GM19043 (cell line): ENCODE data around the gene SMIM3.
A peak's percentile ranks its signal among the peaks of the same experiment; 100 is the strongest.
"Not testable (repeated sequence)": the region's sequence is repeated elsewhere in the genome, so short reads cannot be mapped to it uniquely, and the experiment has no call there.

Source experiments
- ATAC-seq: cut with Tn5 transposase; IDR thresholded peaks from one replicate; pipeline ENCODE4 v1.9.1; 2021; ENCODE audit warnings: low read depth; ENCODE audit not compliant: unreplicated experiment

SMIM3 gene

DNA sequence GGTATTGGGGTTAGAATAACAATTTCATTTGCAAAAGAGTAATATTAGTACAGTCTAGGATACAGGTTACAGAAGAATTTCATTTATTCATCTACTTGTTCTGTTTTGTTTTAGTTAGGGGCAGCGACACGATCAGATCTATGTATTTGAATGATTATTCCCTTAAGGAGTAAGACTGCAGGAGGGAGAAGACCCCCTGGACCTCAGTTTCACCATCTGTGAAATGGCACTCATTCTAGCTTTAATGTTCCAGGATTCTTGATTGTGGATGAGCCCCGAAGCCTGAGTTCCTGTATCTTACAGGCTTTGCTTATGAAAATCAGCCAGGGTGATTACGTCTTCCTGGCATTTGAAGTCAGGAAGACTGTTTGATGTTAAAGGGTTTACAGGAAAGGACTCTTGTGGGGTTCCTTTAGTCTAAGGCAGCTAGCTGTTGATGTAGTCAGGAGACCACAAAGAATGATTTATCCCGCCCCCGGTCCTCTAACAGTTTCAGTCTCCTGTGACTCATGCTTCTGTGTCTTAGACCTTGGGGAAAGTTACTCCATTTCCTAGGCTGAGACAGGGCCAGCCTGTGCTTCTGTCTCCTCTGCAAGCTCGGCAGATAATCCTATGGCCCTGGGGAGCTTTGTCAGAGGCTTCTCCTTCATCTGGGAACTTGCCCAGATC, 11.5 kb downstream of the SMIM3 start:
- ATAC-seq = peak; percentile 96

DNA sequence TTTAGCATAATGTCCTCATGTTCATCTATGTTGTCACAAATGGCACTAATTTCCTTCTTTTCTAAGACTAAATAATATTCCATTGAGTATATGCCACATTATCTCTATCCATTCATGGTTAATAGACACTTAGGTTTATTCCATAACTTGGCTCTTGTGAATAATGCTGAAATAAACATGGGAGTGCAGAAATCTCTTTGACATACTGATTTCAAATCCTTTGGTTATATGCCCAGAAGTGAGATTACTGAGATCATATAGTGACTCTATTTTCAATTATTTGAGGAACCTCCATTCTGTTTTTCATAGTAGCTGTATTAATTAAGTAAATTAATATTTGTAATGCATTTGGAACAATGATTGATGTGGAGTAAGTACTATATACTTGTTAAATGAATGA, 13.0 kb downstream of the SMIM3 start:
- no peak for ATAC-seq

DNA sequence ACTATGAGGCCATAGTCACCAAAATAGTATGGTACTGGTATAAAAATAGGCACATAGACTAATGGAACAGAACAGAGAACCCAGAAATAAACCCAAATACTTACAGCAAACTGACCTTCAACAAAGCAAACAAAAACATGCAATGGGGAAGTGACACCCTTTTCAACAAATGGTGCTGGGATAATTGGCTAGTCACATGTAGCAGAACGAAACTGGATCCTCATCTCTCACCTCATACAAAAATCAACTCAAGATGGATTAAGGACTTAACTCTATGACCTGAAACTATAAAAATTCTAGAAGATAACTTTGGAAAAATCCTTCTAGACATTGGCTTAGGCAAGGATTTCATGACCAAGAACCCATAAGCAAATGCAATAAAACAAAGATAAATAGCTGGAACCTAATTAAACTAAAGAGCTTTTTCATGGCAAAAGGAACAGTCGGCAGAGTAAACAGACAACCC, 14.9 kb downstream of the SMIM3 start:
- not testable (repeated sequence) for ATAC-seq

DNA sequence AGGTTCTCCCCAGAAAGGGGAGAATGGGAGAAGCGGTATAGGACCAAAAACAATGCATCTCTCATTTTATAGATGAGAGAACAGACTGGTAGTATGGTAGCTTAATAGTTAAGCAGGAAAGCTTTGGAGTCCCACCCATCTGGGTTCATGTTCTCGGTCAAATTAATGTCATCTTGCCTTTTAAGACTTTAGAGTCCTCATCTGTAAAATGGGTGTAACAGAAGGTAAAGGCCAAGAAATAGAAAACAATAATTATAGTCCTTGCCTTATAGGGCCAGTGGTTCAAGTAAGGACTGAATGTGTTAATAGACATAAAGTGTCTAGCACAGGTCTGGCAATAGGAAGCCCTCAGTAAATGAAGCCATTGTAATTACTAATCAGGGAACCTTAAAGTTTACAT, 16.4 kb downstream of the SMIM3 start:
- no peak for ATAC-seq

DNA sequence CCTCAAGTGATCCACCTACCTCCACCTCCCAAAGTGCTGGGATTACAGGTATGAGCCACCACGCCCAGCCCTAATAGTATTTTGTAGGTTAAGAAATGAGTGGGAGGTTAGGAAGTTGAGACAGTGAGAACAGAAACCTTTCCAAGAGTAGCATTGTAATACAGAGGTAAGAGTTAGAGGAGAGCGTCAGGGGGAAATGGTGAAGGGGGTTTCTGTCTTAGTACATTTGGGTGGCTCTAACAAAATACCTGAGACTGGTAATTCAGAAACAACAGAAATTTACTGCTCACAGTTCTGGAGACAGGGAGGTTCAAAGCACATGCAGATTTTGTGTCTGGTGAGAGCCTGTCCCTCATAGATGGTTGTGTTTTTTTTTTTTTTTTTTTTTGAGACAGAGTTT, 18.8 kb downstream of the SMIM3 start:
- no peak for ATAC-seq

DNA sequence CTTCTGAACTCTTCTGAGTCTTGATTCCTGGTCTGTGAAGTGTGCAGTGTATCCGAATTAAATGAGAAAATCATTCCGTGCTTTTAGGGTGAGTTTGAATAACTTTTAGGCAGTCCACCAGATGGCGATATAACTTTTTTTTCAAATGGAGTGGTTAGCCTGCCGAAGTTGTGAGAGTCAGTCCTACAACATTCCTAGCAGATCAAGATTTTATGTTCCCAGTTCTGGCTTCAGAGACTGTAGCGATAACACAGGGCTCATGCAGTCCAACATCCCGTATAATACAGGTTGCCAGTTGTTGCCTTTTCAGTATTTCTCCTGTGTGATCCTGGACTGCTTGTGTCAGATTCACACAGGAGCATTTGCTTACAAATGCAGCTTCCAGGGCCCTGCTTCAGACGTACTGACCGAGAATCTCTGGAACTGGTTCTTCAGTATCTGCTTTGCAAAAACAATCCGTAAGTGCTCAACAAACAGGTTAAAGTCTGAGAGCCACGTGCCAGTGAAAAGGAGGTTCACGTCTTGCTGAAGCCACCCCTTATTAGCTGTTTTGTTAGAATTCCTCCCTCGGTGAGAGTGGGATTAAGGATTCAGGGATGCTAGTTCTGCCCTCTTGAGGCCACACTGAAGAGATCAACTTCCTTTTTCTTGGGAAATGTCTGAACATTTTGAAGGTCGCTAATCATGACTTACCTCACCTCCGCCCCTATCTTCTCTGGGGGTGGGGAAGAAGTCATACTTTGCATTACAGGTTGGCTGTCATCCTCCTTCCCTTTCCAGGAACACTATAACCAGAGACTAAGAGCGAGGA, 22.8 kb downstream of the SMIM3 start:
- peak; percentile 62 for ATAC-seq

DNA sequence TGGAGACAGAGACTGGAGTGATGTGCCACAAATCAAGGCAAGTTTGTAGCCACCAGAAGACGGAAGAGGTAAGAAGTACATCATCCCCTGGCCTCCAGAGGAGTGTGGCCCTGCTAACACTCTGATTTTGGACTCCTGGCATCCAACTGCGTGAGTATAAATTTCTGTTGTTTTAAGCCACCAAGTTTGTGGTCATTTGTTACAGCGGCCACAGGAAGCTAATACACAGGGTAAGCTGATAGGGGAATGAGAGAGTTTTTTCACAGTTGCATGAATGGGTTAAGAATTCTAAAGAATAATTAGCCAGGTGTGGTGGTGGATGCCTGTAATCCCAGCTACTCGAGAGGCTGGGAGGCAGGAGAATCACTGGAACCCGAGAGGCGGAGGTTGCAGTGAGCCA, 25.8 kb downstream of the SMIM3 start:
- no peak for ATAC-seq

DNA sequence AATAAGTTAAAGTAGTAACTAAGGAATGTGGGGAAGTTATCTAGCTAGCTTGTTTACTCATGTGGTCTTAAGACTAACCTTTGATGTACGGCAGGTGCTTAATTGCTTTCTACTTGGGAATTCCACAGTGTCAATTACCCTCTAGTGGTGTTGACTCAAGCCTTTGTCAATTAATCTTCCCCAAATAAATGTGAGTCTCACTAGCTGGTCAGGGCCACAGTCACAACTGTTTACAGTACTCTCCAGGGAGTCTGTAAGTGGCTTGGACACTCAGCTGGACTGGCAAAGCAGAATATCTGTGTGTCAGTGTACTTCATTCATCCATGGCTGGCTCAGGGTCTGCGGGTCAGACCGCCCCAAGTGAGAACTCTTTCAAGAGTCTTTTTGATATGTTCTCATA, 30.8 kb downstream of the SMIM3 start:
- ATAC-seq = no peak

DNA sequence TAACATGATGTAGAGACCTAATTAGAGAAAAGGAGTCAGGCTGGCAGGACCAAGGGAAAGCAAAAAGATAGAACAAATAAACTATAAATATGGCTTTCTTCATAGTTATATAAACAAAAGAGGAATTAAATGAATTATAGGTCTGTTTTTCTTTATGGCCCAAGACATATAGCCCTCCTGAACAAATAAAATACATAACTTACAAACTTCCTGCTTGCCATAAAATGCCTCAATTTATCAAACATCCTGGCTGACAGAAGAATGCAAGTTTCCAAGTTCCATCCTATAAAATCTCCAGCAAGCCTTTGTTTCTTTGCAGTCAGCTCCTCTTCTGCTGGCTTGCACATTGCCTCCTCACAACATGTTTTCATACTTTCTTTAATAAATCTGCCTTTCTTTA, 36.5 kb downstream of the SMIM3 start:
- ATAC-seq = no peak

DNA sequence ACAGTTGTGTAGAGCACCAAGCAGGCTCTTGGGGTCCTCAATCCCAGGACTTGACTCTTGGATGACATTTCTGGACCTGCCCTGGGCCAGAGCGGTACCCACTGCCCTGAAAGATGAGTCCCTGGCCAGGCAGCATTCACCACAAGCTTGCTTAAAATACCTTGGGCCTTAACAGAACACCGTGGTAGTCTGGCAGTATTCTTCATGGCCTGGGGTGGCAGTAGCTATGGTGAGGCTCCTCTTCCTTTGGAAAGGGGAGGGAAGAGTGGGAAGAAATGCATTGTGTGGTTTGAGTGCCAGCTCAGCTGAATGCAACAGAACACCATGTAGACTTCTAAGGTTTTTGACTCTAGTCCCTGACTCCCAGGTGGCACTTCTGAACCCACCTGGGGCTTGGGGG, 38.4 kb downstream of the SMIM3 start:
- no peak for ATAC-seq

DNA sequence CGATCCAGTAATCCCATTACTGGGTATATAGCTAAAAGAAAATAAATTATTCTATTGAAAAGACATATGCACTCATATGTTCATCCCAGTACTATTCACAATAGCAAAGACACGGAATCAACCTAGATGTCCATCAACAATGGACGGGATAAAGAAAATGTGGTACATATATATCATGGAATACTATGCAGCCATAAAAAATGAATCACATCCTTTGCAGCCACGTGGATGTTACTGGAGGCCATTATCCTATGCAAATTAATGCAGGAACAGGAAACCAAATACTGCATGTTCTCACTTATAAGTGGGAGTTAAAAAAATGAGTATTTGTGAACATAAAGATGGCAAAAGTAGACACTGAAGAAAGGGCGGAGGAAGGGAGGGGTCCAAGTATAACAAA, 51.2 kb downstream of the SMIM3 start:
- no peak for ATAC-seq

DNA sequence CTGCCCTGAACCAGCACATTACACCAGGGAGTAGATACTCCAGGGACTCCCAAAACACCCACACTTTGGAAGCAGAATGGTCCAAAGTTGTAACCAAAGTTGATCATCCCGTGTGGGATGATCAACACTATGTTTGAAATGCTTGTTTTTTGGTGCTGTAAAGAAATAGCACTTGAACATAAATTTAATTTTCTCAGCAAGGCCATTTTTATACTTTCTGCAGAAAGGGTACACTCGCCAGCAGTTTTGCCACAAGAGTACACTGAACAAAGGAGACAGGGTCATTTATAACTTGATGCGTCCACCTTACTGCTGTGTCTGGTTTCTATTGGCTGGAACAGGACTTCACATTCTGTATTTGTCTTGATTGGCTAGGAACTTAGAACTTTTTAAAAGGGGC, 53.3 kb downstream of the SMIM3 start:
- not testable (repeated sequence) for ATAC-seq

DNA sequence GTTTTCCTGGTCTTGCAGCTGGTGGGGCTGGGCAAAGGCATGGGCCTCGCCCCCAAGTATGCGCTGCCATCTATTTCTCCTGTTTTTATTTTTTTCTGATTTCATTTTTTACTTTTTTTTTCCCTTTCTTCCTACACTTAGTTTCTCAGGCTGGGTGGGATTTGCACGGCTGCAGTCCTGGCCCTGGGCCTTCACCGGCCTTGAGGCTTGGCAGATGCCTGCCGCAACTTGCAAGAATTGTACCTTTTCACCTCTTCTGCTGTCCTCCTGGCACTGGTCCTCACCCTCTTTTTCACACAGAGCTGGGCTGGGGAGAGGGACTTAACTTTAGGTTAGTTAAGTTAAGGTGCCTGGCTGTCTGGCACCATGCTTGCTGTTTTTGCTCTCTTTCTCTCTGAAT, 57.5 kb downstream of the SMIM3 start:
- no peak for ATAC-seq

DNA sequence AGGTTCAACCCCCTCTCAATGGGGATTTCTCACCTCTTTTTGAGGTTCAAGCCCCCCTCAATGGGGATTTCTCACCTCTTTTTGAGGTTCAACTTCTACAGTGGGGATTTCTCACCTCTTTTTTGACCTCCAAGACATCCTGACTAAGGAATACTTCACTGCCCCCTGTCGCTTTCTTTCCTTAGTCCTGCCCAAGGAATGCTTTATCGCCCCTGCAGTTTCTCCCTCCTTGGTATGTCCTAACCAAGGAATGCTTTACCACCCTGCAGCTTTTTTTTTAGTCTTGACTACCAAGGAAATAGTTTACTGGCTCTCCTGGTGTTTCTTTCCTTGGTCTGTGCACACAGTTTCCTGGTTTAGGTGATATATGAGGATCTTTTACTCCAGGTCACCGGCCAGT, 58.1 kb downstream of the SMIM3 start:
- no peak for ATAC-seq

DNA sequence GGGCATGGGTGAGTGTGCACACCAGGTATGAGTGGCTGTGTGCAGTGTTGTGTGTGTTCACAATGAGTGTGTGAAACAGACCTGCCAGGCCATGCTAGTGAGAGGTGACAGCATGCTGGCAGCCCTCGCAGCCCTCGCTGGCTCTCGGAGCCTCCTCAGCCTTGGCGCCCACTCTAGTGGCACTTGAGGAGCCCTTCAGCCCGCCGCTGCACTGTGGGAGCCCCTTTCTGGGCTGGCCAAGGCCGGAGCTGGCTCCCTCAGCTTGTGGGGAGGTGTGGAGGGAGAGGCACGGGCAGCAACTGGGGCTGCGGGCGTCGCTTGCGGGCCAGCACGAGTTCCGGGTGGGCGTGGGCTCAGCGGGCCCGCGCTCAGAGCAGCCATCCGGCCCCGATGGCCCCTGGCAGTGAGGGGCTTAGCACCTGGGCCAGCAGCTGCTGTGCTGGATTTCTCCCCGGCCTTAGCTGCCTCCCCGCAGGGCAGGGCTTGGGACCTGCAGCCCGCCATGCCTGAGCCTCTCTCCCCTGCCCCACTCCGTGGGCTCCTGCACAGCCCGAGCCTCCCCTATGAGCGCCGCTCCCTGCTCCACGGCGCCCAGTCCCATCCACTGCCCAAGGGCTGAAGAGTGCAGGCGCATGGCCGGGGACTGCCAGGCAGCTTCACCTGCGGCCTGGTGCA, 66.8 kb downstream of the SMIM3 start:
- not testable (repeated sequence) for ATAC-seq

DNA sequence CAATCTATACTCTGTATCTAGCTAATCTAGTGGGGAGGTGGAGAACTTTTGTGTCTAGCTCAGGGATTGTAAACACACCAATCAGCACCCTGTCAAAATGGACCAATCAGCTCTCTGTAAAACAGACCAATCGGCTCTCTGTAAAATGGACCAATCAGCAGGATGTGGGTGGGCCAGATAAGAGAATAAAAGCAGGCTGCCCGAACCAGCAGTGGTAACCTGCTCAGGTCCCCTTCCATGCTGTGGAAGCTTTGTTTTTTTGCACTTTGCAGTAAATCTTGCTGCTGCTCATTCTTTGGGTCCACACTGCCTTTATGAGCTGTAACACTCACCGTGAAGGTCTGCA, 67.7 kb downstream of the SMIM3 start, which contains the start of gene IRGM:
Gene IRGM (plus strand): TSS at position 214 of the 346 bp plus-strand sequence. CDS start 1,603 bp downstream, outside the sequence.
- ATAC-seq = not testable (repeated sequence)
